Suprapubic skin (tissue), 3 donors: ENCODE data around the gene RNF220.

ENCODE experiments used
- CTCF ChIP-seq, 2 donors: fragments of 200-600 bp in 1 of 2; fragments of 450-650 bp in 1 of 2; sonication (generic) in 1 of 2; IDR thresholded peaks; one replicate each; pipeline ENCODE4 v1.5.1; 2016 to 2019; ENCODE audit warnings: antibody characterized with exemption in 2 of 2, mild to moderate bottlenecking in 1 of 2, moderate library complexity in 1 of 2
- POLR2AphosphoS5 ChIP-seq, 3 donors: sonication (generic); formaldehyde crosslinking; IDR thresholded peaks; one replicate each; pipeline ENCODE4 v1.6.1; 2017; ENCODE audit warnings: antibody characterized with exemption in 3 of 3

- TF ChIP-seq CTCF (IDR thresholded peaks at IDR 0.05): no peak
- TF ChIP-seq POLR2AphosphoS5 (IDR thresholded peaks at IDR 0.05): no peak
Measured at GRCh38 chr1:44673675-44674112, 268.6 kb downstream of the RNF220 start.
